ENCODE data around the gene TMEM87B. TPM values are rescaled to one million over a fixed set of nuclear protein-coding genes. Genes with fewer than 3 reads are reported as not detected.
"Not testable (repeated sequence)": the region's sequence is repeated elsewhere in the genome, so short reads cannot be mapped to it uniquely, and the experiment has no call there.

Gene TMEM87B
- total RNA-seq, 4 donors from 2014 or later, result 21.9 to 74.5 (median 60.7) TPM

- intact Hi-C loops (cut with DNase I; ENCODE audit: low total_unique reads) (no loop called here), in situ Hi-C loops (cut with MboI; ENCODE audit: low pct_ligation_motif_present in 1 of 4, low pct_unique_long_range_greater_than_20kb in 1 of 4, low sequenced_read_pairs in 3 of 4) (no loop called here)
- 63 to 71% methylated on average over 1 of the region's 1 CpG for WGBS, 2 donors (ENCODE audit: low coverage in 1 of 2)
- TF ChIP-seq POLR2AphosphoS5 (IDR thresholded peaks at IDR 0.05), result no peak
- TF ChIP-seq EP300 (IDR thresholded peaks at IDR 0.05; ENCODE audit: low read depth), result no peak
- TF ChIP-seq POLR2A (IDR thresholded peaks at IDR 0.05), result no peak
- TF ChIP-seq CTCF (IDR thresholded peaks at IDR 0.05), result no peak
- no peak overlapping the region for H3K4me3 ChIP-seq
- no peak overlapping the region for H3K27ac ChIP-seq
- H3K4me1 ChIP-seq, result no peaks in the 10 kb centered on the region
- no peak for DNase-seq
- no peaks in the 10 kb centered on the region for H3K9me3 ChIP-seq
- no peaks in the 10 kb centered on the region for H3K27me3 ChIP-seq
- H3K36me3 ChIP-seq, result peaks cover 0 to 62% (median 30%) of the 10 kb centered on the region in 4 donors
Measured at GRCh38 chr2:112065966-112066365, 10.9 kb downstream of the TMEM87B start.

GRCh38 chr2:112069794-112070193, 14.7 kb downstream of the TMEM87B start:
- H3K27ac ChIP-seq; intact Hi-C loops (cut with DNase I; ENCODE audit: low total_unique reads); DNase-seq; H3K4me3 ChIP-seq; H3K9me3 ChIP-seq; H3K27me3 ChIP-seq; in situ Hi-C loops (cut with MboI; ENCODE audit: low pct_ligation_motif_present in 1 of 4, low pct_unique_long_range_greater_than_20kb in 1 of 4, low sequenced_read_pairs in 3 of 4); H3K4me1 ChIP-seq: not testable (repeated sequence)
- peaks cover 0 to 54% (median 25%) of the 10 kb centered on the region in 4 donors for H3K36me3 ChIP-seq

- 81% methylated on average over 3 of the region's 3 CpGs; no CpG with 5 or more reads in 1 of the 2 donors for WGBS, 2 donors (ENCODE audit: low coverage in 1 of 2)
Measured at GRCh38 chr2:112073875-112074274, 18.8 kb downstream of the TMEM87B start.

GRCh38 chr2:112074506-112074905, 19.4 kb downstream of the TMEM87B start:
- TF ChIP-seq POLR2AphosphoS5 (IDR thresholded peaks at IDR 0.05) (no peak), EP300 (IDR thresholded peaks at IDR 0.05; ENCODE audit: low read depth) (no peak), CTCF (IDR thresholded peaks at IDR 0.05) (no peak), POLR2A (IDR thresholded peaks at IDR 0.05) (no peak)
- WGBS, 2 donors (ENCODE audit: low coverage in 1 of 2), result 85 to 86% methylated on average over 1 of the region's 1 CpG
- Histone ChIP-seq H3K36me3 (peaks cover 0 to 52% (median 12%) of the 10 kb centered on the region in 4 donors), H3K27me3 (no peaks in the 10 kb centered on the region), H3K4me3 (no peak overlapping the region), H3K4me1 (peaks cover 0 to 12% (median 2%) of the 10 kb centered on the region in 4 donors), H3K9me3 (no peaks in the 10 kb centered on the region), H3K27ac (no peak overlapping the region)
- intact Hi-C loops (cut with DNase I; ENCODE audit: low total_unique reads), result no loop called here
- no peak for DNase-seq
- in situ Hi-C loops (cut with MboI; ENCODE audit: low pct_ligation_motif_present in 1 of 4, low pct_unique_long_range_greater_than_20kb in 1 of 4, low sequenced_read_pairs in 3 of 4), result no loop called here

More at GRCh38 chr2:112073875-112074274, 18.8 kb downstream of the TMEM87B start:
- DNase-seq, result no peak
- intact Hi-C loops (cut with DNase I; ENCODE audit: low total_unique reads), result no loop called here
- H3K4me1 ChIP-seq, result peaks cover 0 to 12% (median 2%) of the 10 kb centered on the region in 4 donors
- in situ Hi-C loops (cut with MboI; ENCODE audit: low pct_ligation_motif_present in 1 of 4, low pct_unique_long_range_greater_than_20kb in 1 of 4, low sequenced_read_pairs in 3 of 4), result no loop called here
- TF ChIP-seq POLR2A (IDR thresholded peaks at IDR 0.05) (no peak), CTCF (IDR thresholded peaks at IDR 0.05) (no peak), POLR2AphosphoS5 (IDR thresholded peaks at IDR 0.05) (no peak), EP300 (IDR thresholded peaks at IDR 0.05; ENCODE audit: low read depth) (no peak)
- peaks cover 0 to 47% (median 13%) of the 10 kb centered on the region in 4 donors for H3K36me3 ChIP-seq
- no peak overlapping the region for H3K27ac ChIP-seq
- H3K27me3 ChIP-seq, result no peaks in the 10 kb centered on the region
- H3K9me3 ChIP-seq, result no peaks in the 10 kb centered on the region
- H3K4me3 ChIP-seq, result no peak overlapping the region

All from transverse colon (tissue), 4 donors.